Skeletal muscle tissue (tissue), 4 donors: ENCODE measurements around the gene TNKS2. TPM values are rescaled to one million over a fixed set of nuclear protein-coding genes. Genes with fewer than 3 reads are reported as not detected.
A peak's percentile ranks its signal among the peaks of the same experiment; 100 is the strongest.
"Not testable (repeated sequence)": the region's sequence is repeated elsewhere in the genome, so short reads cannot be mapped to it uniquely, and the experiment has no call there.

ENCODE experiments used
- H3K27ac ChIP-seq: one replicate; pipeline ENCODE4 v1.7.0; 2013; ENCODE audit warnings: mild to moderate bottlenecking, low read depth, low read length, inconsistent platforms
- H3K27me3 ChIP-seq, 3 donors: one replicate each; pipeline ENCODE4 v1.7.0; 2013; ENCODE audit warnings: low read length in 3 of 3; ENCODE audit not compliant: control insufficient read depth in 3 of 3, insufficient read depth in 3 of 3
- H3K36me3 ChIP-seq, 3 donors: one replicate each; pipeline ENCODE4 v1.7.0; 2013; ENCODE audit warnings: low read length in 3 of 3; ENCODE audit not compliant: control insufficient read depth in 3 of 3, insufficient read depth in 3 of 3
- H3K4me1 ChIP-seq, 3 donors: one replicate each; pipeline ENCODE4 v1.7.0; 2013; ENCODE audit warnings: low read length in 3 of 3, mild to moderate bottlenecking in 3 of 3; ENCODE audit not compliant: control insufficient read depth in 3 of 3, insufficient read depth in 3 of 3
- H3K4me3 ChIP-seq, 3 donors: one replicate each; pipeline ENCODE4 v1.7.0; 2013; ENCODE audit warnings: low read length in 3 of 3
- H3K9ac ChIP-seq, 3 donors: one replicate each; pipeline ENCODE4 v1.7.0; 2013; ENCODE audit warnings: low read length in 3 of 3, mild to moderate bottlenecking in 3 of 3, moderate library complexity in 2 of 3, low read depth in 1 of 3
- H3K9me3 ChIP-seq, 3 donors: one replicate each; pipeline ENCODE4 v1.7.0; 2013; ENCODE audit warnings: low read length in 3 of 3; ENCODE audit not compliant: control insufficient read depth in 3 of 3
- total RNA-seq: library from RNA; depleted of rRNA; stranded (reverse); fragments of >200 nt; gene quantifications from one replicate; pipeline ENCODE4 v1.2.3, GENCODE V29; 2014
- donor health status: Osteomylitis.

TNKS2 gene
- total RNA-seq, 1 donor from 2014 or later, result 41.2 TPM

- H3K36me3 ChIP-seq, result no peaks in the 10 kb centered on the region
- H3K27me3 ChIP-seq, result peaks cover 4 to 8% (median 5%) of the 10 kb centered on the region in 3 donors
- no peak overlapping the region for H3K27ac ChIP-seq
- no peak overlapping the region for H3K9ac ChIP-seq
- peaks cover 0 to 4% (median 0%) of the 10 kb centered on the region in 3 donors for H3K9me3 ChIP-seq
- no peak overlapping the region for H3K4me3 ChIP-seq
- peaks cover 11 to 20% (median 14%) of the 10 kb centered on the region in 3 donors for H3K4me1 ChIP-seq
Measured at GRCh38 chr10:91885362-91886079, 87.3 kb downstream of the TNKS2 start.

- Histone ChIP-seq H3K9me3 (no peaks in the 10 kb centered on the region), H3K4me3 (peak overlapping the region; percentile 67 to 80 (median 76)), H3K27ac (no peak overlapping the region), H3K9ac (peak overlapping the region in 2 of 3 donors; percentile 66 to 68), H3K27me3 (peaks cover 4 to 8% (median 5%) of the 10 kb centered on the region in 3 donors), H3K4me1 (peaks cover 11 to 20% (median 14%) of the 10 kb centered on the region in 3 donors), H3K36me3 (no peaks in the 10 kb centered on the region)
Measured at GRCh38 chr10:91886954-91887271, 88.7 kb downstream of the TNKS2 start.

GRCh38 chr10:91887272-91888076 lies 89.2 kb downstream of the TNKS2 start:
- Histone ChIP-seq H3K36me3 (no peaks in the 10 kb centered on the region), H3K9me3 (no peaks in the 10 kb centered on the region), H3K4me1 (peaks cover 11 to 20% (median 14%) of the 10 kb centered on the region in 3 donors), H3K27ac (no peak overlapping the region), H3K27me3 (peaks cover 4 to 8% (median 5%) of the 10 kb centered on the region in 3 donors), H3K9ac (peak overlapping the region; percentile 61 to 68 (median 66)), H3K4me3 (peak overlapping the region; percentile 67 to 80 (median 76))

GRCh38 chr10:91891125-91892001 lies 93.1 kb downstream of the TNKS2 start:
- Histone ChIP-seq H3K27ac (no peak overlapping the region), H3K27me3 (peaks cover 4 to 8% (median 5%) of the 10 kb centered on the region in 3 donors), H3K36me3 (no peaks in the 10 kb centered on the region), H3K4me3 (no peak overlapping the region), H3K9me3 (no peaks in the 10 kb centered on the region), H3K4me1 (peaks cover 7 to 11% (median 9%) of the 10 kb centered on the region in 3 donors), H3K9ac (no peak overlapping the region)

- Histone ChIP-seq H3K4me3 (no peak overlapping the region), H3K36me3 (no peaks in the 10 kb centered on the region), H3K27me3 (peaks cover 4 to 5% (median 5%) of the 10 kb centered on the region in 3 donors)
Measured at GRCh38 chr10:91893051-91893450, 94.8 kb downstream of the TNKS2 start.

GRCh38 chr10:91894261-91894685 lies 96.0 kb downstream of the TNKS2 start:
- not testable (repeated sequence) for H3K27me3 ChIP-seq, H3K4me1 ChIP-seq, H3K36me3 ChIP-seq, H3K27ac ChIP-seq, H3K9me3 ChIP-seq, H3K9ac ChIP-seq, H3K4me3 ChIP-seq

More at GRCh38 chr10:91893051-91893450, 94.8 kb downstream of the TNKS2 start:
- H3K27ac ChIP-seq, result no peak overlapping the region
- peaks cover 0 to under 1% (median under 1%) of the 10 kb centered on the region in 3 donors for H3K4me1 ChIP-seq
- H3K9ac ChIP-seq, result no peak overlapping the region
- no peaks in the 10 kb centered on the region for H3K9me3 ChIP-seq

- H3K9me3 ChIP-seq, result no peaks in the 10 kb centered on the region
- no peak overlapping the region for H3K9ac ChIP-seq
- H3K27ac ChIP-seq, result no peak overlapping the region
- H3K27me3 ChIP-seq, result no peaks in the 10 kb centered on the region
- H3K36me3 ChIP-seq, result no peaks in the 10 kb centered on the region
- H3K4me1 ChIP-seq, result no peaks in the 10 kb centered on the region
- H3K4me3 ChIP-seq, result no peak overlapping the region
Measured at GRCh38 chr10:91896212-91896756, 98.1 kb downstream of the TNKS2 start.

- Histone ChIP-seq H3K4me3 (no peak overlapping the region), H3K27me3 (no peaks in the 10 kb centered on the region), H3K36me3 (no peaks in the 10 kb centered on the region), H3K9me3 (no peaks in the 10 kb centered on the region), H3K9ac (no peak overlapping the region), H3K27ac (no peak overlapping the region), H3K4me1 (no peaks in the 10 kb centered on the region)
Measured at GRCh38 chr10:91897421-91897820, 99.2 kb downstream of the TNKS2 start.

- no peaks in the 10 kb centered on the region for H3K36me3 ChIP-seq
- H3K4me1 ChIP-seq, result no peaks in the 10 kb centered on the region
- H3K9me3 ChIP-seq, result no peaks in the 10 kb centered on the region
- no peaks in the 10 kb centered on the region for H3K27me3 ChIP-seq
- no peak overlapping the region for H3K27ac ChIP-seq
- no peak overlapping the region for H3K9ac ChIP-seq
- no peak overlapping the region for H3K4me3 ChIP-seq
Measured at GRCh38 chr10:91901784-91902677, 103.8 kb downstream of the TNKS2 start.
